ENCODE data around the gene CERS1.
A peak's percentile ranks its signal among the peaks of the same experiment; 100 is the strongest.

CERS1 gene

GRCh38 chr19:18833849-18834643 lies 61.9 kb downstream of the CERS1 start:
- DNase-seq: no peak

- no peak for DNase-seq
Measured at GRCh38 chr19:18833141-18833476, 62.8 kb downstream of the CERS1 start.

- DNase-seq: no peak
Measured at GRCh38 chr19:18832306-18833140, 63.4 kb downstream of the CERS1 start.

DNA sequence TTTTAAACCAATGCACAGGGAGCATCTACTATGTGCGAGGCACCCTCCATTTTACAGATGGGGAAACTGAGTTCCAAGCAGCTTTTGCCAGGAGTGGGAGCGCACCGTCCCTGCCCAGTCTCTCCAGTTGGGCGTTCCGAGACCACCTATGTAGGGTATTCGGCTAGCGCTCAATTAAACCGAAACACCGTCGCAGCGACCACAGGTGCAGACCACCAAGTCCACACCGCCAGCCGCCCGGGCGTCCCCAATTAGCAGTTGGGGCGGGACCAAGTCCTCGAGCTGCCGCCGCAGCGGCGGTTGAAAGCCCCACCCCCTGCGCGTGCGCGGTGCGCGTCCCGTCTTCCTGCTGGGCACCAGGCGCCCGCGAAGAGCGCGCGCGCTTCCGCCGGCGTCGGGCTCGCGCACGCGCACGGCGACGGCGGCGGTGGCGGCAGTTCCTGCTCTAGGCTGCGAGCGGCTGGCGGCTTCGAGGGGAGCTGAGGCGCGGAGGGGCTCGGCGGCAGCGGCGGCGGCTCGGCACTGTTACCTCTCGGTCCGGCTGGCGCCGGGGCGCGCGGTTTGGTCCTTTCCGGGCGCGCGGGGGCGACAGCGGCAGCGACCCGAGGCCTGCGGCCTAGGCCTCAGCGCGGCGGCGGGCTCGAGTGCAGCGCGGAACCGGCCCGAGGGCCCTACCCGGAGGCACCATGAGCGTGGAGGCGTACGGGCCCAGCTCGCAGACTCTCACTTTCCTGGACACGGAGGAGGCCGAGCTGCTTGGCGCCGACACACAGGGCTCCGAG lies 64.2 kb downstream of the CERS1 start, which contains the start of gene UPF1:
Gene UPF1, plus strand, starts transcription at position 436 of the 782 bp plus-strand sequence. Its CDS starts 251 bp downstream, at position 687.
- peak; percentile 81 for DNase-seq

GRCh38 chr19:18830488-18830887 lies 65.5 kb downstream of the CERS1 start:
- DNase-seq: no peak

- no peak for DNase-seq
Measured at GRCh38 chr19:18828786-18829185, 67.2 kb downstream of the CERS1 start.

Measured in T1000 (cell line).